Muscle layer of duodenum (tissue), 2 donors: ENCODE measurements around the gene MAGI1.

Source experiments
- H3K27ac ChIP-seq: one replicate; pipeline ENCODE4 v1.7.0; 2013; ENCODE audit warnings: mild to moderate bottlenecking, low read length
- H3K27me3 ChIP-seq: one replicate; pipeline ENCODE4 v1.7.0; 2013; ENCODE audit warnings: low read depth, mild to moderate bottlenecking, control low read depth, low read length
- H3K36me3 ChIP-seq, 2 donors: one replicate each; pipeline ENCODE4 v1.7.0; 2013; ENCODE audit warnings: low read length in 2 of 2, control low read depth in 1 of 2, mild to moderate bottlenecking in 1 of 2; ENCODE audit not compliant: insufficient read depth in 2 of 2, control insufficient read depth in 1 of 2
- H3K4me1 ChIP-seq, 2 donors: one replicate each; pipeline ENCODE4 v1.7.0; 2013; ENCODE audit warnings: low read length in 2 of 2, mild to moderate bottlenecking in 2 of 2, control low read depth in 1 of 2, moderate library complexity in 1 of 2; ENCODE audit not compliant: insufficient read depth in 2 of 2, control insufficient read depth in 1 of 2
- H3K4me3 ChIP-seq, 2 donors: one replicate each; pipeline ENCODE4 v1.7.0; 2013; ENCODE audit warnings: low read length in 2 of 2, low read depth in 1 of 2, mild to moderate bottlenecking in 1 of 2
- H3K9me3 ChIP-seq, 2 donors: one replicate each; pipeline ENCODE4 v1.7.0; 2013; ENCODE audit warnings: low read length in 2 of 2, control low read depth in 1 of 2, mild to moderate bottlenecking in 1 of 2; ENCODE audit not compliant: control insufficient read depth in 1 of 2
- donor health status: healthy.

Gene MAGI1

GRCh38 chr3:65951836-65952505, 86.7 kb downstream of the MAGI1 start:
- H3K36me3 ChIP-seq, result no peaks in the 10 kb centered on the region
- no peaks in the 10 kb centered on the region for H3K9me3 ChIP-seq
- no peaks in the 10 kb centered on the region for H3K27me3 ChIP-seq
- peaks cover 0 to 3% of the 10 kb centered on the region in 2 donors for H3K4me1 ChIP-seq
- no peak overlapping the region for H3K27ac ChIP-seq
- H3K4me3 ChIP-seq, result no peak overlapping the region

GRCh38 chr3:65950340-65951326, 88.1 kb downstream of the MAGI1 start:
- Histone ChIP-seq H3K27me3 (no peaks in the 10 kb centered on the region), H3K36me3 (no peaks in the 10 kb centered on the region), H3K27ac (no peak overlapping the region), H3K4me1 (peaks cover 0 to 3% of the 10 kb centered on the region in 2 donors), H3K4me3 (no peak overlapping the region), H3K9me3 (no peaks in the 10 kb centered on the region)

- no peaks in the 10 kb centered on the region for H3K36me3 ChIP-seq
- peak overlapping the region; percentile 7 for H3K27ac ChIP-seq
- H3K4me3 ChIP-seq, result no peak overlapping the region
- H3K9me3 ChIP-seq, result no peaks in the 10 kb centered on the region
- no peaks in the 10 kb centered on the region for H3K27me3 ChIP-seq
- H3K4me1 ChIP-seq, result peaks cover 0 to 3% of the 10 kb centered on the region in 2 donors
Measured at GRCh38 chr3:65948841-65949573, 89.7 kb downstream of the MAGI1 start.

DNA sequence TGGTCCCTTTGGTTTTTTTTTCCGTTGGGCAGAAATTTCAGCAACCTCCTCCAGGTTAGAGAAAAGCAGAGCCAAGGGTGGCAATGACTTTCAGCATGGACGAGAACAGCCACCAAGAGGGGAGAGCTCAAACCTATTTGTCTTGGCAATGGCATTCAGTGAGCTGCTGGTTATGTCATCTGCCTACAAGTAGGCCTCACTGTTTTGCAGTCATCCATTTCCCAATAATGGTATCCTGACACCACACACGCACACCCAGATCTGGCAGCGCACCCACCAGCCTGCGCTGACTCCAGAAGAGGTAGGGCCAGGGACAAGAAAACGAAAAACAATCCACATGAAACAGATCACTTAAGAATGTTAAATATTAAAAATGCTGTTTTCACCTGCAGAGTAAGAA, 92.3 kb downstream of the MAGI1 start:
- H3K4me3 ChIP-seq, result no peak overlapping the region
- H3K27ac ChIP-seq, result no peak overlapping the region
- H3K9me3 ChIP-seq, result no peaks in the 10 kb centered on the region
- no peaks in the 10 kb centered on the region for H3K36me3 ChIP-seq
- H3K27me3 ChIP-seq, result no peaks in the 10 kb centered on the region
- H3K4me1 ChIP-seq, result no peaks in the 10 kb centered on the region

DNA sequence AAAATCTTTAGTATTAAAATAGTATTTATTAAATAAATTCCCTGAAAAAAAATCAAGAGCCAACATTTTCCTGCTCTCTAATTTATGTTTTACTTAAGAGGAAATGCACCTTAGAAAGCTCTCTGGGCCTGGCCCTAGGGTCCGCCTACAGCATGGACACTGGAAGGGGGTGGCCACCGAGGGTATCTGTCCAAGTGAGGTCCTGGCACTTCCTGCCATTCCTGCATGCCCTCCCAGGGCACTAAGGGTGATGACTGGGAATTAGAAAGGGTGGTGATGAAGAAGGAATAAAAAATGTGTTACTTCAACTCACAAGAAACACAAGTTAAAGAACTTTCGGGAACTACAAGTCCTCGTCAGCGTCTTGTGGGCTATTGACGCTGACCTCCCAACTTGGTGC, 92.8 kb downstream of the MAGI1 start:
- no peaks in the 10 kb centered on the region for H3K4me1 ChIP-seq
- no peak overlapping the region for H3K4me3 ChIP-seq
- no peaks in the 10 kb centered on the region for H3K9me3 ChIP-seq
- no peaks in the 10 kb centered on the region for H3K27me3 ChIP-seq
- no peak overlapping the region for H3K27ac ChIP-seq
- H3K36me3 ChIP-seq, result no peaks in the 10 kb centered on the region

- no peak overlapping the region for H3K27ac ChIP-seq
- H3K4me3 ChIP-seq, result no peak overlapping the region
- H3K27me3 ChIP-seq, result no peaks in the 10 kb centered on the region
- H3K9me3 ChIP-seq, result no peaks in the 10 kb centered on the region
- H3K4me1 ChIP-seq, result no peaks in the 10 kb centered on the region
- no peaks in the 10 kb centered on the region for H3K36me3 ChIP-seq
Measured at GRCh38 chr3:65945480-65945879, 93.2 kb downstream of the MAGI1 start.

- H3K4me3 ChIP-seq, result no peak overlapping the region
- H3K4me1 ChIP-seq, result no peaks in the 10 kb centered on the region
- no peaks in the 10 kb centered on the region for H3K36me3 ChIP-seq
- no peaks in the 10 kb centered on the region for H3K27me3 ChIP-seq
- no peak overlapping the region for H3K27ac ChIP-seq
- no peaks in the 10 kb centered on the region for H3K9me3 ChIP-seq
Measured at GRCh38 chr3:65944252-65944651, 94.5 kb downstream of the MAGI1 start.

GRCh38 chr3:65939801-65940246, 98.9 kb downstream of the MAGI1 start:
- no peaks in the 10 kb centered on the region for H3K36me3 ChIP-seq
- H3K27me3 ChIP-seq, result no peaks in the 10 kb centered on the region
- no peaks in the 10 kb centered on the region for H3K9me3 ChIP-seq
- no peak overlapping the region for H3K4me3 ChIP-seq
- no peaks in the 10 kb centered on the region for H3K4me1 ChIP-seq
- no peak overlapping the region for H3K27ac ChIP-seq

GRCh38 chr3:65939184-65939583, 99.5 kb downstream of the MAGI1 start:
- Histone ChIP-seq H3K4me1 (no peaks in the 10 kb centered on the region), H3K27ac (no peak overlapping the region), H3K27me3 (no peaks in the 10 kb centered on the region), H3K4me3 (no peak overlapping the region), H3K36me3 (no peaks in the 10 kb centered on the region), H3K9me3 (no peaks in the 10 kb centered on the region)

GRCh38 chr3:65938676-65939075, 100.0 kb downstream of the MAGI1 start:
- Histone ChIP-seq H3K27me3 (no peaks in the 10 kb centered on the region), H3K9me3 (no peaks in the 10 kb centered on the region), H3K27ac (no peak overlapping the region), H3K36me3 (no peaks in the 10 kb centered on the region), H3K4me3 (no peak overlapping the region), H3K4me1 (no peaks in the 10 kb centered on the region)

DNA sequence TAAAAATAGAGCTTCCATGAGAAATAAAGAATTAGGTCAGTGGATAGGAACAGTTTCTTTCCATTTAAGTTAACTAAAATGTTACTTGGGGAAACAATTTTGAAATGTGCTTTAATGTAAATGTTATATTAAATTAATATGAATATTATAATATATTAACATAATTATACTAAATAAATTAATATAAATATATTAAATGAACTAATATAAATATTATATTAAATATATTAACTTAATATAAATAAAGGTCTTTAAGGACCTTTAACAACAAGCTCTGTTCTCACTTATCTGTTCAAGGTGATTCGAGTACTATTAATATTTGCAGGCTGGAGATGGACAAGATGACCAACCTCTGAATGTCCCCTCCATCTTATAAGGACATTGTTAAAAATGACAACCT, 100.6 kb downstream of the MAGI1 start:
- Histone ChIP-seq H3K27ac (no peak overlapping the region), H3K4me3 (no peak overlapping the region), H3K9me3 (no peaks in the 10 kb centered on the region), H3K36me3 (no peaks in the 10 kb centered on the region), H3K27me3 (no peaks in the 10 kb centered on the region), H3K4me1 (no peaks in the 10 kb centered on the region)
